Small intestine (tissue), 7 donors: ENCODE results near the gene MSI2. TPM values are rescaled to one million over a fixed set of nuclear protein-coding genes. Genes with fewer than 3 reads are reported as not detected.

Experiments
- DNase-seq, 2 donors: peaks; one replicate each; pipeline versions ENCODE4 v3.0.0 to v3.0.0-alpha.2; 2013
- FAIRE-seq: peaks from 2 replicates; lab custom pipeline; 2012; peaks lifted over from hg19 to GRCh38; lab: Jason Lieb, UNC
- H3K27ac ChIP-seq, 3 donors: one replicate each; pipeline ENCODE4 v1.5.1; 2013; ENCODE audit warnings: low read length in 2 of 3, mild to moderate bottlenecking in 2 of 3, control low read depth in 1 of 3, inconsistent platforms in 1 of 3, low read depth in 1 of 3, moderate library complexity in 1 of 3
- H3K27me3 ChIP-seq, 3 donors: one replicate each; pipeline ENCODE4 v1.6.1; 2013; ENCODE audit warnings: low read length in 3 of 3, inconsistent platforms in 1 of 3; ENCODE audit not compliant: control insufficient read depth in 3 of 3, insufficient read depth in 3 of 3
- H3K36me3 ChIP-seq, 3 donors: one replicate each; pipeline ENCODE4 v1.6.1; 2013; ENCODE audit warnings: low read length in 3 of 3, inconsistent platforms in 1 of 3, low read depth in 1 of 3, mild to moderate bottlenecking in 1 of 3, moderate library complexity in 1 of 3; ENCODE audit not compliant: control insufficient read depth in 3 of 3, insufficient read depth in 2 of 3
- H3K4me1 ChIP-seq, 3 donors: one replicate each; pipeline ENCODE4 v1.6.1; 2013; ENCODE audit warnings: low read length in 2 of 3, inconsistent platforms in 1 of 3, low read depth in 1 of 3, mild to moderate bottlenecking in 1 of 3, moderate library complexity in 1 of 3; ENCODE audit not compliant: control insufficient read depth in 3 of 3, insufficient read depth in 2 of 3
- H3K4me3 ChIP-seq, 3 donors: one replicate each; pipeline ENCODE4 v1.5.1; 2013; ENCODE audit warnings: low read length in 3 of 3, control low read depth in 1 of 3, inconsistent platforms in 1 of 3, low read depth in 1 of 3, mild to moderate bottlenecking in 1 of 3, moderate library complexity in 1 of 3
- H3K9me3 ChIP-seq, 2 donors: one replicate each; pipeline ENCODE4 v1.6.1; 2013; ENCODE audit warnings: low read depth in 1 of 2, low read length in 1 of 2; ENCODE audit not compliant: control insufficient read depth in 2 of 2, insufficient read depth in 1 of 2
- WGBS, 3 donors: extraction: QIAGEN DNeasy Blood & Tissue Kit; methylation state at CpG; one replicate each; pipeline ENCODE4 v1.1.7; 2013; 5-methylcytosine and 5-hydroxymethylcytosine counted together
- polyA plus RNA-seq, 4 donors: library from polyadenylated mRNA; stranded (reverse) in 3 of 4; unstranded in 1 of 4; fragments of 200-250 nt in 3 of 4; fragments of 120-200 nt in 1 of 4; gene quantifications; one replicate each; pipeline versions ENCODE4 v1.2.1 to v1.2.3, GENCODE V29; 2013
- donor health status: healthy with polysubstance abuse.
- donor health status: control.
- donor health status: control.
- donor health status: Bipolar disorder and iron deficiency.
- donor health status: healthy.

The MSI2 gene
- polyA plus RNA-seq, 4 donors: 5.1 to 49.4 (median 12.6) TPM

DNA sequence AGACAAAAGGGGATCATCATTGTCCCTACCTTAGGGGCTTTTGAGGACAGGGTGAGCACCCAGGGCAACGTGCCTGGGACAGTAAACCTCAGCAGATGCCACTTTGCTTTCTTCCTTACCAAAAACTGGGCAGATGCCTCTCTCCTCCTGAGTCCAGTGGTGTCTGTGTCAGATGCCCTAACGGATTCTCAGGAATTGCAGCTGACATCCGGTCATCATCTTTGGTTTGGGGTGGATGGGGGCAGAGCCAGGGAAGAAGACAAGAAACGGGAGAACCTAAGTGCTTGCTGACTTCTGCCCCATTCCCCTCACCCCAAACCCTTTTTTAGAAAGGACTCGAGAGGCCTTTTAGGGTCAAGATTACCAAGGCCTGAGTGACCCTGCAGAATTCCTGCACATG is 187.5 kb downstream of the MSI2 start:
- WGBS, 3 donors: 93 to 96% (median 96%) methylated on average over 5 of the region's 5 CpGs
- DNase-seq: no peak
- Histone ChIP-seq H3K4me1 (peaks cover 2 to 42% (median 28%) of the 10 kb centered on the region in 3 donors), H3K36me3 (peaks cover 0 to 35% (median 0%) of the 10 kb centered on the region in 3 donors), H3K9me3 (no peaks in the 10 kb centered on the region), H3K27me3 (no peaks in the 10 kb centered on the region), H3K27ac (peak overlapping the region in 1 of 3 donors; percentile 33), H3K4me3 (no peak overlapping the region)
- FAIRE-seq: no peak

GRCh38 chr17:57444682-57445450 is 188.5 kb downstream of the MSI2 start:
- H3K4me3 ChIP-seq: no peak overlapping the region
- WGBS, 3 donors: 80 to 89% (median 87%) methylated on average over 13 of the region's 13 CpGs
- H3K9me3 ChIP-seq: no peaks in the 10 kb centered on the region
- FAIRE-seq (no peak), DNase-seq (no peak)
- no peak overlapping the region for H3K27ac ChIP-seq
- peaks cover 0 to 37% (median 0%) of the 10 kb centered on the region in 3 donors for H3K36me3 ChIP-seq
- peaks cover 2 to 33% (median 24%) of the 10 kb centered on the region in 3 donors for H3K4me1 ChIP-seq
- H3K27me3 ChIP-seq: no peaks in the 10 kb centered on the region

DNA sequence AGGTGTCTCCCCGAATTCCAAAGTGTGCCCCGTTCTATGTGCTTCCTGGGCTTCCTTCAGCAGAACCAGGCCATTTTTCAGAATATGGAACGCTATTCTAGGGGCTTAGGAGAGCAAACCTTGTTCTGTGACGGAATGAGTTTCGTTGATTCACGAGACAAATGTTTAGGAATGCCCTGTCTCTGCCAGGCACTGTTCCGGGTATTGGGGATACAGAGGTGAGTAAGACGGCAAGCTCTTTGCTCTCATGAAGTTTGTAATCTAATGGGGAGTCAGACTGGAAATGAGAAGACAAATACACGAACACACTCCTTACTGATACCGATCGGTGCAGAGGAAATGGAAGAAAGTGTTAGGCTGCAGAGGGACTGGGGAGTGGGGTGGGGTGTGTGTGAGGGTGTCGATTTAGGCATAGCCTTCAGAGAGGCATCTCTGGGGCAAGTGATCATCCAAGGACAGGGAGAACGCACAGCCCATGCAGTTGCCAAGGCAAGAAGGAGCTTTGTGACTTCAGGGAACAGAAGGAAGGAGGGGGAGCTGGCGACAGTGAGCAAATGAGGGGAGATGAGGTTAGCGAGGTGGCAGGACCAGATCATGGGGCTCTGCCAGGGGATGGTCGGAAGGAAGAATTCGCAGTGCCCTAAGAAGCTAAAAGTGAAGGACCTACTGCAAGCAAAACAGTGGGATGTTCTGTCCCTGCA is 189.6 kb downstream of the MSI2 start:
- peaks cover 0 to 38% (median 0%) of the 10 kb centered on the region in 3 donors for H3K36me3 ChIP-seq
- no peak overlapping the region for H3K4me3 ChIP-seq
- FAIRE-seq (no peak), DNase-seq (no peak)
- no peaks in the 10 kb centered on the region for H3K27me3 ChIP-seq
- H3K9me3 ChIP-seq: no peaks in the 10 kb centered on the region
- H3K4me1 ChIP-seq: peaks cover under 1 to 22% (median 14%) of the 10 kb centered on the region in 3 donors
- 83 to 90% (median 89%) methylated on average over 17 of the region's 17 CpGs for WGBS, 3 donors
- no peak overlapping the region for H3K27ac ChIP-seq

DNA sequence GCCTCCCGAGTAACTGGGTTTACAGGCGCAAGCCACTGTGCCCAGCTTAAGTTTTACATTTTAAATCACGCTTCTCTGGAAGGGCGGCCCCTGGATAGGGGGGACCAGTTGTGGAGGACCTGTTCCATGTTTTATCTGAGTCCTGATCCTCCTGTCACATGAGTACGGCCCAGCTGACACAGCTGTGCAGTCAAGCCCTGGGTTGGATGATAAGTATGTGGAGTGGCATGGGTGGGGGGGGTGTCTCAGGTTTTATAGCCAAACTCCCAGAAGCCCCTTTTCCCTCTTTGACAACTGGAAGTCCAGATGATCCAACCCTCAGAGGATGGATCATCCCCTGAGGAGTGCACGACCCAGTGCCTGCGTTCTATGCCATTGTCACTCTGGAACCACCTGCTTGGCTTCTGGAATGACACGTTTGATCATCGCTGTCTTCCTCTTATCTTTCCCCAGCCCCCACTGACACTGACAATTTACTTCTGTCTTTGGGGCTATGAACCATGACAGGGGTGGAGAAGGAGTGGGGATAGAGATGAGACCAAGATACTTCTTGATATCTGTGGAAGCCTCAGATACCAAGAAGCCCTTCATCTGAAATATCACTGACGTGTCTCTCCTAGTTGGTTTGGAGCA is 191.2 kb downstream of the MSI2 start:
- 90 to 94% (median 91%) methylated on average over 10 of the region's 10 CpGs for WGBS, 3 donors
- H3K27me3 ChIP-seq: no peaks in the 10 kb centered on the region
- H3K4me3 ChIP-seq: no peak overlapping the region
- no peak for FAIRE-seq
- peaks cover 0 to 52% (median 0%) of the 10 kb centered on the region in 3 donors for H3K36me3 ChIP-seq
- H3K9me3 ChIP-seq: no peaks in the 10 kb centered on the region
- peaks cover 0 to 9% (median 7%) of the 10 kb centered on the region in 3 donors for H3K4me1 ChIP-seq
- no peak overlapping the region for H3K27ac ChIP-seq
- DNase-seq: no peak

- peaks cover 0 to 2% (median under 1%) of the 10 kb centered on the region in 3 donors for H3K4me1 ChIP-seq
- no peak overlapping the region for H3K4me3 ChIP-seq
- WGBS, 3 donors: 70 to 85% (median 82%) methylated on average over 10 of the region's 10 CpGs
- H3K27me3 ChIP-seq: no peaks in the 10 kb centered on the region
- no peak overlapping the region for H3K27ac ChIP-seq
- no peak for FAIRE-seq
- no peaks in the 10 kb centered on the region for H3K9me3 ChIP-seq
- peaks cover 0 to 50% (median 0%) of the 10 kb centered on the region in 3 donors for H3K36me3 ChIP-seq
- DNase-seq: no peak
Observed at GRCh38 chr17:57447990-57448758, 191.9 kb downstream of the MSI2 start.

- H3K4me1 ChIP-seq: no peaks in the 10 kb centered on the region
- H3K36me3 ChIP-seq: peaks cover 0 to 44% (median 3%) of the 10 kb centered on the region in 3 donors
- no peak overlapping the region for H3K27ac ChIP-seq
- FAIRE-seq: no peak
- DNase-seq: peak in 1 of 2 donors; percentile 45
- H3K4me3 ChIP-seq: no peak overlapping the region
- 57 to 81% (median 71%) methylated on average over 7 of the region's 7 CpGs for WGBS, 3 donors
- no peaks in the 10 kb centered on the region for H3K9me3 ChIP-seq
- H3K27me3 ChIP-seq: no peaks in the 10 kb centered on the region
Observed at GRCh38 chr17:57448759-57449283, 192.5 kb downstream of the MSI2 start.

DNA sequence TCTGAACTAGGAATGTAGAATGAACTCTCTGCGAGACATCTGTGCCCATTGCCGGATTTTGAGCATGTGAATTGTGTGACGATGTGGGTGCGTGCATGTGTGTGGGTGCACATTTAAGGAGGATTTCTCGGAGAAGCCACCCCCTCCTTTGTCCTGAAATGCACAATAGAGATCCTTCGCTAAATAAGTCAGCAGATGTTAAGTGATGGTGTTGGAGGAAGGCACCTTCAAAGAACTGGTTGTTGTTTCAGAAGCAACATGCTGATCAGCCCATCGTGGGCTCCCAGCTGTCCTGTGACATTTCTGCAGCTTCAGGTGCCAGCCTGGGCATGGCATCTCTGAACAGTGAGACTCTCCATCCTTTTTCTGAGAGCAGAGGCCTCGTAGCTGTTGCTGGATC is 194.9 kb downstream of the MSI2 start:
- 86 to 89% (median 88%) methylated on average over 8 of the region's 8 CpGs for WGBS, 3 donors

More for the DNA sequence above, 194.9 kb downstream of the MSI2 start:
- H3K9me3 ChIP-seq: no peaks in the 10 kb centered on the region
- H3K4me3 ChIP-seq: no peak overlapping the region
- no peaks in the 10 kb centered on the region for H3K27me3 ChIP-seq
- no peak for DNase-seq
- peaks cover 0 to 49% (median 3%) of the 10 kb centered on the region in 3 donors for H3K36me3 ChIP-seq
- FAIRE-seq: no peak
- H3K27ac ChIP-seq: no peak overlapping the region
- H3K4me1 ChIP-seq: peaks cover 0 to 5% (median 3%) of the 10 kb centered on the region in 3 donors
